Right kidney (tissue), 1 donor: Measurements from ENCODE around the gene S100A9.

Source experiments
- DNase-seq: peaks from one replicate; pipeline ENCODE4 v3.0.0-alpha.2; 2016

The S100A9 gene

GRCh38 chr1:153360190-153360589 is 2.5 kb downstream of the S100A9 start:
- DNase-seq, result no peak

GRCh38 chr1:153360592-153361479 is 3.2 kb downstream of the S100A9 start:
- no peak for DNase-seq

- DNase-seq, result no peak
Observed at GRCh38 chr1:153361480-153362109, 3.9 kb downstream of the S100A9 start.

GRCh38 chr1:153362187-153362775 is 4.6 kb downstream of the S100A9 start:
- peak; percentile 20 for DNase-seq

GRCh38 chr1:153363641-153364040 is 6.0 kb downstream of the S100A9 start:
- no peak for DNase-seq

GRCh38 chr1:153364156-153364555 is 6.5 kb downstream of the S100A9 start:
- no peak for DNase-seq

- DNase-seq, result no peak
Observed at GRCh38 chr1:153364766-153365666, 7.4 kb downstream of the S100A9 start.

- DNase-seq, result no peak
Observed at GRCh38 chr1:153365696-153366095, 8.0 kb downstream of the S100A9 start.

- no peak for DNase-seq
Observed at GRCh38 chr1:153366261-153366660, 8.6 kb downstream of the S100A9 start.

GRCh38 chr1:153367090-153367489 is 9.4 kb downstream of the S100A9 start:
- no peak for DNase-seq

- DNase-seq, result no peak
Observed at GRCh38 chr1:153368495-153368894, 10.8 kb downstream of the S100A9 start.

GRCh38 chr1:153370146-153370545 is 12.5 kb downstream of the S100A9 start:
- DNase-seq, result no peak

- no peak for DNase-seq
Observed at GRCh38 chr1:153371231-153371630, 13.6 kb downstream of the S100A9 start.

GRCh38 chr1:153372571-153372970 is 14.9 kb downstream of the S100A9 start:
- DNase-seq, result no peak

GRCh38 chr1:153374071-153374470 is 16.4 kb downstream of the S100A9 start:
- DNase-seq, result no peak

GRCh38 chr1:153375511-153375910 is 17.9 kb downstream of the S100A9 start, which contains the start of gene S100A12:
TSS of gene S100A12 (minus strand) at chr1:153375621. CDS start at chr1:153374592, 1,029 bp downstream.
- no peak for DNase-seq

GRCh38 chr1:153379591-153379990 is 21.9 kb downstream of the S100A9 start:
- DNase-seq, result no peak

- no peak for DNase-seq
Observed at GRCh38 chr1:153380711-153381110, 23.1 kb downstream of the S100A9 start.

- DNase-seq, result no peak
Observed at GRCh38 chr1:153384958-153385580, 27.4 kb downstream of the S100A9 start.

GRCh38 chr1:153386500-153386901 is 28.8 kb downstream of the S100A9 start:
- no peak for DNase-seq

- no peak for DNase-seq
Observed at GRCh38 chr1:153387001-153387400, 29.3 kb downstream of the S100A9 start.

- DNase-seq, result no peak
Observed at GRCh38 chr1:153387785-153388184, 30.1 kb downstream of the S100A9 start.
